NCI-H128 (cell line): Measurements from ENCODE around the gene SPOCK1.
A peak's percentile ranks its signal among the peaks of the same experiment; 100 is the strongest.

ENCODE experiments used
- DNase-seq: peaks from one replicate; lab custom pipeline; 2025; ENCODE audit not compliant: unreplicated experiment; lab: John Stamatoyannopoulos, UW

Gene SPOCK1

DNA sequence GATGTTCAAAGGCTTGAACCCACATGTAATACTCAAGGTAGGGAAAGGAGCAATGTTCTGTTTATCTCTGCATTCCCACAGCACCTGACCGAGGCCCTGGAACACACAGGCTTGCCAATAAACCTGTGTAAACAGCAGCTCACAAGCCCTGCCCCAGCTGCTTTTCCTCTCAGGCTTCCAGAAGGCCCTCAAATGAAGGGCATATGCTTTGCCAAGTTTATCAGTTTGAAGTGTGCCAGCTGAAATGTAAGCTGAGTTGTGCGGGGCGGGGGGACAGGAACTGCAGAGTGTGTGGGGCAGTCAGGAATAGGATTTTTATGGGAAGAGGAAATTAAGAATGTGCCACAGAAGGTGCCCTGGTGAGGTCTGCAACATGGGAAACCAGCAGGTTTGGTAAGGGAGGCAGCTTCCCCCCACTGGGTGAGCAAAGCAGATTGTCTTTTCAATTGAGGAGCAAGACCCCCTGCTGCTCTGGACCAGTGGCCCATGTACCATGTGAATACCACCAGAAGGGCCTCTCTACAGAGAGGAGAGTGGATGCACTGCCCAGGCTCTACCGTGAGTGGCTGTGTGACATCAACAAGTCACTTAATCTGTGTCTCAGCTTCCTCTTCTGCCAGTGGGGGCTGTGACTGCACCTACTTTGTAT is 194.8 kb downstream of the SPOCK1 start:
- peak; percentile 55 for DNase-seq

- DNase-seq = no peak
These were observed 195.6 kb downstream of the SPOCK1 start for GRCh38 chr5:137303509-137303908.

DNA sequence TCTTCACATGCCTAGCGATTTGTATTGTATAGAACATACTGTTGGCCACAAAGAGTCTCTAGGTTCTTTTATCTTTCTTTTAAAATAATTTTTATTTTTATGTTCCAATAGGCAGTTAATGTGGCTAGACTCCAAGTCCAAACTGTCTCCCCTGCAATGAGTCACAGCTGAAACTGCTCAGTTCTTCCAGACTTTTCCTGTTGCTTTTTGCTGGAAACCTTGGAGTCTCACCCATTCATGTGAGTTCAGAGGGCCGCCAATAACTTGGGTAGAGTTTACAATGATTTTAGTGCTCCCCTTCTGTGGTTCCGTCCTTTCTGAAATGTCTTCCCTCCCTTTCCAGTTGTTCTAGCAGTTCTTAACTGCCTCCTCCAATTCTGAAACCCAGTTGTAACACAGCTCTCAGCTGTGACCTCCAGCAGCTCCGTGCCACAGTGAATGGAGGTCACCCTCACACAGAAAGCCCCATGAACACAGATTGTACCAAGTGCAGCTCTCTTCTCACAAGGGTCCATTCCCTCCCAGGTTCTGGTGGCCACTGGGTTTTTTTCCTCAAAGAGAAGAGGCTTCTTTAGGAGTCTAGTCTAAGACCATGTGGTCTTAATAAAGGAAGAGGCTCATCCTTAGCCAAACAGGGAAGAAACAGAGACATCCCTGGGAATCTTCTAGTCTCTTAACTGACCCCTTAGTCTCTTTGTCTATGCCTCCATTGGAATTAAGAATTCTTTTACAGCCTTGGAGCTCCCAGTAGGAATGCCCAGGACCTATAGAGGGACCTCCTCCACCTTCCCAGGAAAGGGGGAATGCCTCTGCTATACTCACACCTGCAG is 198.5 kb downstream of the SPOCK1 start:
- no peak for DNase-seq

DNA sequence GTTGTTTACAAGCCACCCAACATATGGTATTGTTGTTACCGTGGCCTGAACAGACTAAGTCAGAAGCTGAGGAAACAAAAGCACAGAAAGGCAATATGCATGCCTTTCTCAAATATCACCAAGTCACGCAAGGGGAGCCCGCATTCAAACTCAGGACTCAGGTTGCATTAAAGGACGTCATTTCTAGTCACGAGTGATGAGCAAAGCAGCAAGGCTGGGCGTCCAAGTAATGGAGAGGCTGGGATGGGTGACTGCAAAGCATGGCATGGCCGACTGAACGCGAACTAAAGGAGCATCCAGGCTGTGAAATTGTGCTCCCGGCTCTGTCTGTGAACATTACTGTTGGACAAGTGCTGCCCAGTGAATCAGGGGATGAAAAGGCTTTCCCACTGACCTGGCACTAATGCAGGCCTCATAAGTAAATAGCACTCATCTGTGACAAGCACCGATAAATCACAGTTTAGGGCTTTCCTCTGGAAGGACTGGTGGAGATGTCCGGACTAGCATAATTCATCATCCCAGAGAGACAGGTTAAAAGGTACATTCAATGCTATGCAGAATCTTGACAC is 202.8 kb downstream of the SPOCK1 start:
- DNase-seq = peak; percentile 47

GRCh38 chr5:137294604-137295003 is 204.5 kb downstream of the SPOCK1 start:
- no peak for DNase-seq

DNA sequence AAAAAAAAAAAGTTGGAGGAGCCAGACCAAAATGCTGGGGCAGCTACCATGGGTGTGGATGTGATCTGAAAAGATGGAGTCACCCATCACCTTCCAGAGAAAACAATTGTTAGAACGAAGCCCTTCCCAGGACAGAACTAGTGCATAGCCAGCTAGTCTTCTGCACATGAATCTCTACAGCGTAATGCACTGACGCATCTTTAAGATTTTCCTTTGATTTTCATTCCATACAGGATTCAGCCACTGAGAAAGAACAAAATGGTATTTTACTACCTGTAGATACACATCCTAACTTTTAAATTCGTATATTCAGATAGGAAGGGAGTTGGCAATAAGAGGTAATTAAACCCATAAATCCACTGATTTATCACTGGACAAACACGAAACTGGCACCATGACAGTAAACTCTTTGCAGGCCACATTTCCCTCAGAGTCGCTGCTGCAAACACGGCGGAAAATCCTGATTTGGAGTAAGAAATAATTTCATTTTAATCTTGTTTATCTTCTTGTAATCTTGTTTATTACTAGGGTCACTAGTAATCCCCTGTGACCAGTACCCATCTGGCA is 206.6 kb downstream of the SPOCK1 start:
- no peak for DNase-seq

GRCh38 chr5:137291436-137291835 is 207.7 kb downstream of the SPOCK1 start:
- no peak for DNase-seq

DNA sequence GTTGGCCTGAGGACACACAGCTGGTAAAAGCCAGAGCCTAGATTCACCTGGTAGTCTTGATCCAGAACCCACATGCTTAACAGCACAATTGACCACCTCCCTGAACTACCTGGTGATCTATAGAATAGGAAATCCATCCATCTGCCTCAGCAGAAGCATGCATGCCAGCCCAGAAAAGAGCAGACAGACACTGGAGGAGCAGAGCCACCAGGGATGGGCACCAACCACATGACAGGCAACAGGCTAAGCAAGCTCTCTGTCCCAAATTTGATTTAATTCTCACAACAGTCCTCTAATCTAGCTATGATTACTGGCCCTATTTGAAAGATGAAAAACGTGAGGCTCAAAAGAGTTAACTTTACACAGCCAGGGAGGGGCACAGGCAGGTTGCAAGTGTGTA is 208.1 kb downstream of the SPOCK1 start:
- no peak for DNase-seq

GRCh38 chr5:137290373-137290772 is 208.8 kb downstream of the SPOCK1 start:
- no peak for DNase-seq

GRCh38 chr5:137289856-137290255 is 209.3 kb downstream of the SPOCK1 start:
- no peak for DNase-seq

GRCh38 chr5:137287569-137287968 is 211.6 kb downstream of the SPOCK1 start:
- no peak for DNase-seq

GRCh38 chr5:137286025-137286610 is 213.0 kb downstream of the SPOCK1 start:
- no peak for DNase-seq

GRCh38 chr5:137283801-137284200 is 215.3 kb downstream of the SPOCK1 start:
- DNase-seq = no peak

DNA sequence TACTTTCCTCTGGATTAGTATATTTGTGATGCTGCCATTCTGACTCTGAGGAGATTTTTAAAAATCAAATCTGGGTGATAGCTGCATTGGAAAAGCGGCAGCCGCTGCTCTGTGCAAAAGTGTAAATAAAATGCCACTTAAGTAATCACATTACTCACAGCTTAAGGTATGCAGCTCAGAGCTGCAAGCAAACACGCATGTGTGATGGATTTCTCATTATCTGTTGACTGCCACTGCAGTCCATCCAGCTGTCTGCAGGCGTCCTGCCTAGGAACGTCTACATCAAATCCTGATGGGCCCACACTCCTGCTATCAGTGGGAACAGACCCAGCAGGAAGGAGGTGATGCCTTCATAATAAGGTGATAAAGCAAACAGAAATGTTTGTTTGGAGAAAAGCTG is 216.9 kb downstream of the SPOCK1 start:
- DNase-seq = no peak

- DNase-seq = no peak
These were observed 217.9 kb downstream of the SPOCK1 start for GRCh38 chr5:137281201-137281600.

- DNase-seq = no peak
These were observed 218.5 kb downstream of the SPOCK1 start for GRCh38 chr5:137280656-137281055.

GRCh38 chr5:137279521-137280231 is 219.4 kb downstream of the SPOCK1 start:
- DNase-seq = no peak

DNA sequence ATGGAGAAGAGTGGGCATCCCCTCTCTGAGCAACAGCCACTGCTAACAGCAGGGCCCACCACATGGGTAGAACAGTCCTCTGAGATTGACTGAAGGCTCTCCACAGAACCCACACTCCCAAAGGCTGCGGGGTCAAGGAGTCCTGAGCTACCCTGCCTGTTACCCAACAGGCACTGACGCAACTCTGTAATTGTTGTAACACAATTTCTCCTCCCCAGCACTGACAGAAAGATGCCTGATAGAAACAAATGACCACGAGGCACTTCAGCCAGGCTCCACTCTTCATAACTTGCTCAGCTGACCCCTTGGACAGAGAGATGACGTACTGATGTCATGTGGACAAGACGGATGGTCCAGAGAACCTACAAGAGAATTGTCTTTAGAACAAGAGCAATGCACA is 220.7 kb downstream of the SPOCK1 start:
- DNase-seq = no peak

DNA sequence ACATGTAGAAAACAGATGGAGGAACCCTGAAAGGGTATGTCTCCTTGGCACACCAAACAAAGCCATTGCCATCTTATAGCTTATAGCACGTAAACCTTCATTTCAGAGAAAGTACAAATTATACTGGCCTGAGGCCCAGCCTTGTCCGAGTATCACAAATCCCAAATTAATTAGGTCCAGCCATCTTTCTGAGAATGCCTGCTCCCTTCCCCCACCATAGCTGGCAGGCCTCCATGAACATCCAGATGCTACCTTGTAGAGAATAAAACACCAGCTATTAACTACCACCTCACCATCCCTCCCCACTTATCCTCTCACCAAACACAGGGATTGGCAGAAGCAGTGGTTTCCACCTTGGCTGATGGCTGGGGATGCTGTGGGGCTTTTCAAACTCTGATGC is 224.0 kb downstream of the SPOCK1 start:
- DNase-seq = no peak

DNA sequence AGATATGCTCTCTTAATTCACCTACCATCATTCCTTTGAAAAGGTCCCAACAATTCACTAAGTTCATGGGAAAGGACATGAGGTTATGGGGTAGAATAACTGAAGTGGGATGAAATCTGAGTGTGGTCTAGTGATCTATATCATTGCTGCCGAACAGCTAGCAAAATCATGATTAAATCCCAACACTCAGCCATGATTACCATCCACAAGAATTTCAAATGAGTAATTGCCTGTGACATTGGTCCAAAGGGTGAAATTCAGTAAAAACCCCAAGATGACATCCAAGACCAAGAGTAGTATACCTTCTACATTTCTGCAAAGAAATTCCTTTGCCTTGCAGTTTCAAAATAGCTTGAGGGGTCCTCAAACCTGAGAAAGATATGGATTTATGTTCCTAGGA is 225.6 kb downstream of the SPOCK1 start:
- no peak for DNase-seq

DNA sequence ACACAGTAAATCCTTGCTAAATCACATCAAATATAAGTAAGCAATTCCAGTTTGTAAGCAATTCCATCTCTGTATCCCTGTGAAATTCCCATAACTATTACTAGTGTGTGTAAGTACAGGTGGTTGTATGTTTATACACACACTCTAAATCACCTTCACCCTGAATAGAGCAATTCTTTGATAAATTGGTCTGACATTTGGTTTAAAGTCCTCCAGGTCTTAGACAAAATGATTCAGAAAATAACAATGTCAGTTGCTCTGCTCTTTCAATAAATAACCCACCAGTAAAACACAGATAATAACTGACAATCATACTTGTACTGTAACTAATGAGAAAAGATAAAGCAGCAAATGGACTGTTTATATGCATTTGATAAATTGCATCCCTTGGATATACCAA is 226.3 kb downstream of the SPOCK1 start:
- no peak for DNase-seq
